SK-N-MC (cell line): Measurements from ENCODE around the gene TECPR2.

Experiments
- DNase-seq: peaks from one replicate; pipeline ENCODE4 v3.0.0-alpha.2; 2011; ENCODE audit warnings: low read depth, low spot score
- H3K27ac ChIP-seq: fragments of 200-600 bp; sonication (generic); 2 replicates; pipeline ENCODE4 v1.5.1; 2016; ENCODE audit warnings: mixed run types
- H3K36me3 ChIP-seq: fragments of 200-600 bp; sonication (generic); 2 replicates; pipeline ENCODE4 v1.6.1; 2017; ENCODE audit warnings: antibody characterized with exemption, low read length, mixed read lengths; ENCODE audit not compliant: insufficient read depth
- H3K4me3 ChIP-seq: fragments of 200-600 bp; sonication (generic); 2 replicates; pipeline ENCODE4 v1.5.1; 2016
- H3K9ac ChIP-seq: fragments of 200-600 bp; sonication (generic); 2 replicates; pipeline ENCODE4 v1.8.0; 2017; ENCODE audit warnings: mixed run types, mixed read lengths; ENCODE audit not compliant: insufficient read length
- H3K9me3 ChIP-seq: fragments of 200-600 bp; sonication (generic); 2 replicates; pipeline ENCODE4 v1.6.1; 2017; ENCODE audit warnings: low read depth, mild to moderate bottlenecking, antibody characterized with exemption, low read length, moderate library complexity, mixed read lengths
- EZH2 ChIP-seq: fragments of 200-600 bp; sonication (generic); IDR thresholded peaks from one replicate; pipeline ENCODE4 v1.6.1; 2017; ENCODE audit warnings: antibody characterized with exemption
- FOXP2 ChIP-seq: optimal IDR thresholded peaks from 2 replicates; pipeline ENCODE3; 2011; ENCODE audit warnings: mild to moderate bottlenecking, moderate library complexity; ENCODE audit not compliant: insufficient read depth; ENCODE audit errors: extremely low read length, control extremely low read depth
- POLR2AphosphoS5 ChIP-seq: IDR thresholded peaks from 2 replicates; pipeline ENCODE4 v1.6.1; 2012; ENCODE audit warnings: mild to moderate bottlenecking, low read depth, low read length, borderline replicate concordance

TECPR2 gene

DNA sequence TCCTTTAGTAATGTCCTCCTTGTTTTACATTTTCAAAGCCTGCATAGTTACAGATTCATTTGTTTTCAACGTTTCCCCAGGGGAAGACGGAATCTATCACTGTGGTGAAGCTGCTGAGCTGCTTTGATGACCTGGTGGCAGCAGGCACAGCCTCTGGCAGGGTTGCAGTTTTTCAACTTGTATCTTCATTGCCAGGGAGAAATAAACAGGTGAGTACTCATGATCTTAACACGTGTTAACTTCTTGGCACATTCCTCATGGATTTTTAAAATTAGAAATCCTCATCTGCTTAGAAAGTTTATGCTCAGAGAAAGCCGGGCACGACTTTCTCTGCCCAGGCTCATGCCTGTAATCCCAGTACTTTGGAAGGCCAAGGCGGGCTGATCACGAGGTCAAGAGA lies 44.5 kb downstream of the TECPR2 start:
- Histone ChIP-seq H3K27ac (no peak overlapping the region), H3K4me3 (no peak overlapping the region), H3K36me3 (peaks cover 6% of the 10 kb centered on the region), H3K9me3 (peaks cover 5% of the 10 kb centered on the region; the same call in 1 of the 2 replicates), H3K9ac (no peak overlapping the region)
- DNase-seq, result no peak
- TF ChIP-seq EZH2 (no peak), FOXP2 (no peak), POLR2AphosphoS5 (no peak)

DNA sequence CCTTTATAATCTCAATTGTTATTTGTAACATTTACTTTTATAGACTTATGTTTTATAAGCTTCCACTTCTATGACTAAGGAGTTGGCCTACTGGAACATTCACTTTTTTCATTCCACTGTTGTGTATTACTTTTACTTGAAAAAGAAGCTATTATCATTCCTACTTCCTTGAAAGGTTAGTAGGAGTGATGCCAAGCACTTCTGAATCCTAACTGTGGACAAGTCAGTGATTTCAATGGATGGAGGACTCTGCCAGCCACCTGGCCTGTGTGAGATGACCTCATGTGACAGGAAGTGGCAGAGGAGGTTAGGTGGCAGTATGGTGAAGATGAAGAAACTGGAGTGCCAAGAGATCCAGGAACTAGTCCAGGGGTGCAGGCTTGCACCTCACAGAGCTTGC lies 46.0 kb downstream of the TECPR2 start:
- H3K9ac ChIP-seq, result no peak overlapping the region
- H3K9me3 ChIP-seq, result no peaks in the 10 kb centered on the region

DNA sequence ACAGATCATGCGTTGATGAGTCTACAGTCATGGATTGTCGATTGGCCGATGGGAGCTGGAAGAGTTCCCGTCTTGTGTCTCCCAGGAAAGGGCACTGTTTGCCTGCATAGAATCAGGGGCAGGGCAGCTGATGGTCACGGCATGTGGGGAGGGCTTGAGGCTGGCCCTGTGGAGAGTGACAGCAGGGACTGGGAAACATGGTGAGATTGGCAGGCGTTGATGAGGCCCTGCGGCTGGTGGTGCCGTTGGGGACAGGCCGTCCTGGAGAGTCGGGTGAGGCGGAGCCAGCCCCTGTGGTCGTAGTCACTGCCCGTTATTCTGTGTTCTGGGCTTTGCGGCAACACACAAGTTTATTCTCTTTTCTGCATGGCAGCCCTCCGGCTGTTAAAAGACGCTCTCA lies 52.9 kb downstream of the TECPR2 start:
- H3K9ac ChIP-seq, result no peak overlapping the region
- no peaks in the 10 kb centered on the region for H3K9me3 ChIP-seq
- no peak for TF ChIP-seq POLR2AphosphoS5
- no peak for TF ChIP-seq FOXP2
- no peak for TF ChIP-seq EZH2
- H3K36me3 ChIP-seq, result no peaks in the 10 kb centered on the region
- no peak overlapping the region for H3K27ac ChIP-seq
- H3K4me3 ChIP-seq, result no peak overlapping the region
- DNase-seq, result no peak

More for the DNA sequence above, 46.0 kb downstream of the TECPR2 start:
- Histone ChIP-seq H3K27ac (no peak overlapping the region), H3K4me3 (no peak overlapping the region), H3K36me3 (no peaks in the 10 kb centered on the region; the same call in 1 of the 2 replicates)
- no peak for DNase-seq
- no peak for TF ChIP-seq POLR2AphosphoS5
- no peak for TF ChIP-seq EZH2
- no peak for TF ChIP-seq FOXP2

- no peaks in the 10 kb centered on the region for H3K36me3 ChIP-seq
- DNase-seq, result no peak
- 0 out of 2 replicates have a peak overlapping the region, but pooled peaks have one; percentile 19 for H3K27ac ChIP-seq
- H3K9me3 ChIP-seq, result no peaks in the 10 kb centered on the region
- no peak overlapping the region for H3K9ac ChIP-seq
- H3K4me3 ChIP-seq, result no peak overlapping the region
- no peak for TF ChIP-seq POLR2AphosphoS5
- no peak for TF ChIP-seq FOXP2
- TF ChIP-seq EZH2, result no peak
Observed at GRCh38 chr14:102417001-102417431, 54.3 kb downstream of the TECPR2 start.

- no peak overlapping the region for H3K4me3 ChIP-seq
- H3K9me3 ChIP-seq, result no peaks in the 10 kb centered on the region
- no peak overlapping the region for H3K9ac ChIP-seq
- no peak for DNase-seq
- TF ChIP-seq EZH2 (no peak), FOXP2 (no peak), POLR2AphosphoS5 (no peak)
- H3K36me3 ChIP-seq, result no peaks in the 10 kb centered on the region
- no peak overlapping the region for H3K27ac ChIP-seq
Observed at GRCh38 chr14:102417646-102418045, 54.9 kb downstream of the TECPR2 start.

GRCh38 chr14:102418169-102418852 lies 55.6 kb downstream of the TECPR2 start:
- no peak for DNase-seq
- no peak overlapping the region for H3K9ac ChIP-seq
- H3K9me3 ChIP-seq, result no peaks in the 10 kb centered on the region
- no peak overlapping the region for H3K27ac ChIP-seq
- no peak overlapping the region for H3K4me3 ChIP-seq
- no peak for TF ChIP-seq POLR2AphosphoS5
- no peaks in the 10 kb centered on the region for H3K36me3 ChIP-seq

DNA sequence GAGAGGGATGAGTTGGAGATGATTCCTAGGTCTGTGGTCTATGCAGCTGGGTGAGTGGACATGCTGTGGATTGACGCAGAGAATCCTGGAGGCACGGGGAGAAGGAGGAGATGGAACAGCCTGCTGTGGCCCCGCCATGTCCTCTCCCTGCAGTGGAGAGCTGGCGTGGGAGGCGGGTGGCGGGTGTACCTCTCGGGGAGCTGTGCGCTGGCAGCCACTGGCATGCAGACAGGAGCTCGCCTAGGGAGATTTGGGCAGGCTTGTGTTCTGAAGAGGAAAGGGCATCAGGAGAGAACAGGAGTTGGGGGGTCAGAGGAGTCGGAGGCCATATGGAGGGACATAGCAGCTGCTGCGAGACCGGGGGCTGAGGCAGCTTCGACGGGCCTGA lies 56.1 kb downstream of the TECPR2 start:
- H3K4me3 ChIP-seq, result no peak overlapping the region
- no peaks in the 10 kb centered on the region for H3K36me3 ChIP-seq
- no peak for TF ChIP-seq POLR2AphosphoS5
- no peak for TF ChIP-seq FOXP2
- TF ChIP-seq EZH2, result no peak
- no peak overlapping the region for H3K27ac ChIP-seq
- H3K9me3 ChIP-seq, result no peaks in the 10 kb centered on the region
- no peak for DNase-seq
- H3K9ac ChIP-seq, result no peak overlapping the region

DNA sequence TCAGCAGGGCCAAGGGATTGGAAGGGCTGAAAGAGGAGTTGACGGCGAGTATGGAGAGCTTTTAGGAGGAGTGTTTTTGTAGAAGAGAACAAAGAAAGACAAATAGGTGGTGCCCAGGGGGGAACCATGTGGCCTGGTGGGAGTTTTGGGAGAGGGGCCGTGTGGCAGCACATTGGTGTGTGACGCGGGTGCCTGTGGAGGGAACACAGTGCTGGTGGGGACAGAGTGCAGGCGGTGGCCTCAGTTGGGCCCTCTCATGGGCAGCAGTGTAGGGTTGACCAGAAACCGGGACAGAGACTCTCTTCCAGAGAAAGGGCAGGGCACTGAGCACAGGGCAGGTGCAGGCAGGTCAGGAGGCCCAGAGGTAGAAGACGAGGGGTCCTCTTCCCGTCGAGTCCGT lies 56.5 kb downstream of the TECPR2 start:
- H3K9ac ChIP-seq, result no peak overlapping the region
- TF ChIP-seq FOXP2, result no peak
- no peaks in the 10 kb centered on the region for H3K36me3 ChIP-seq

DNA sequence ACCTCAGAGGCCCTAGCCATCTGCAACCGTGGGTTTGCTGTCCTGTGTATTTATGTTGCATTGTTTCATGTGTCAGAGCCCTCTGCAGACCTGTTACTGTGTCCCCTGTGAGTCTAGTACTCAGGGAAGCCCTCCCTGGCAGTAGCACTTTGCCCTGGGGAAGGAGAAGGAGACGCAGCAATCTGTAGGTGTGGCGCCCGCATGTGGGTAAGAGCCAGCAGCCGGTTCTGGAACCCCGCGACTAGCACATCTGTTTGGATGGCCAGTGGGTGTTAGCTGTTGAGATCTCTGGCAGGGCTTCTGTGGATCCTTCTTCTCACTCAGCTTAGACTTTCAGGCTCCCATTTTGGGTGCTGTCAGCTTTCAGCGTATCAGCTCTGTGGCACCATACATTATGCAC lies 57.0 kb downstream of the TECPR2 start:
- no peaks in the 10 kb centered on the region for H3K36me3 ChIP-seq
- DNase-seq, result no peak
- no peak for TF ChIP-seq EZH2
- H3K27ac ChIP-seq, result no peak overlapping the region
- H3K9me3 ChIP-seq, result no peaks in the 10 kb centered on the region
- no peak overlapping the region for H3K4me3 ChIP-seq
- no peak overlapping the region for H3K9ac ChIP-seq

More for the DNA sequence above, 56.5 kb downstream of the TECPR2 start:
- DNase-seq, result no peak
- Histone ChIP-seq H3K4me3 (no peak overlapping the region), H3K27ac (no peak overlapping the region), H3K9me3 (no peaks in the 10 kb centered on the region)
